Fibroblast of peridontal ligament (primary cell): Measurements from ENCODE around the gene FADS6.

ENCODE experiments used
- DNase-seq: peaks from one replicate; pipeline ENCODE4 v3.0.0-alpha.2; 2010; ENCODE audit errors: extremely low read depth

The FADS6 gene

DNA sequence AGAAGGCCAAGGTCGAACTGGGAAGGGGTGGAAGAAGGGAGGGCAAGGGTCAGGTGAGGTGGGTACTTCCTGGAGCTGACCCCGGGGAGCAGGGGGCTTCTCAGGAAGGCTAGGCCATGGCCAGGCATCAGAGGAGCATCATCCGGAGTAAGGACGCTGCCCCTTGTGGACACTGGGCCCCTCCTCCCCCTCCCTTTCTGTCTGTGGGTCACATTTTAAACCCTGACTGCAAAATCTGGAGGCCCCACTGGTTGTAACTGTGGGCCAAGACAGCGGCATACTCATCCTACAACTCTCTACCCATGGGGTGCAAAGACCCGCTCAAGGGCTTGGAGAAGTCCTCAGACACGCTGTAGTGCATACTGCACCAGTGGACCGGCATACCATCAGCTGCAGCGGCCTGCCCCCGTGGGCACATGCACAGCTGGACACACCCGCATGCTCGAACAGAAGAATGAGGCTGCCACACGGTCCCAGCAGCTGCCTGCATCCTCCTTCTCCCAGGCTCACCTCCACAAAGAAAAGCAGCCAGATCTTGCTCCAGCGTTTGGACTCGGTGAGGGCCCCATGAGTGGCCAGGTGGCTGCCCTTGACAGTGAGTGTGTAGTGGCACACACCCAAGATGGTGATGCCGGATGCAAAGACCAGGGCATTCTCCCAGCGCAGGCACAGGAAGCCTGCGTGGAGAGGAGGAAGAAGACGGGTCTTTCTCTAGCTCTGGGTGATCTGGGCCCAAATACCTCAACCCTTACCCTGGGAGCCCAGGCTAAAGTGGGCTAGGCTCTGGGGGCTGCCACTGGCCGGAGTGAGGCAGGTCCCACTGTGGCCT, 1.2 kb downstream of the FADS6 start:
- DNase-seq: no peak

DNA sequence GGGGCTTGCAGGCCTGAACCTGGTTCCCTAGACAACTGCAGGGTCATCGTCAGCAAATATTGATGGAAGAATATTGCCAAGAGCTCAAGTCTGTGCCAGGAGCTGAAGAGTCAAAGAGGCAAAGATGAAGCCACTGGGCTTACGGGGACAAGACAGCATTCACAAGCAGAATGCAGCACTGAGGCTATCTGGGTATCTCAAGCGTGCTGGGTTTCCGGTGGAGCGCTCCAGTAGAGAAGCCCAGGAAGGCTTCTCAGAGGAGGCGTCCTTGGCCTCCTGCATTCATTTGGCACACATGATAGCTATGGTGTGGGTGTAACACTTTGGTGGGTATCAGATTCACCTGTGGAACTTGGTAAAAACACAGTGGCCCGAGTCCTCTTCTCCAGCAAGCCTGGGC, 2.9 kb downstream of the FADS6 start:
- DNase-seq: no peak

DNA sequence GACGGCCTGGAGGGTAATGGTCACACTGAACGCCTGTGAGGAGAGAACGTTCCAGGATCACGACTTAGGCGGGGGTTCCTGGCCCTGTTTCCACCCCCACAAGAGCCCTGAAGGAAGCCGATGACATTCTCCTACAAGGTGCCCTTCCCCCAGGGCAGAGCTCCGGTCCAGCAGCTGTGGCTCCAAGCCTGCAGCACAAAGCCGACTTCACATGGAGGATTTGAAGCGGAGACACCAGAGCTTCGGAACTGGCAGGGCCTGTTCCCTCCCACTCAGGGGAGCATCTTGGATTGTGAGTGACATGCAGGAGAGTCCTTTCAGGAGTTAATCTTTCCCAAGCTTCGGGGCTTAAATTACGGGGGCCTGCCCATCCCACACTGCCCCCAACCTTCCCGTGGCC, 5.0 kb downstream of the FADS6 start:
- no peak for DNase-seq

DNA sequence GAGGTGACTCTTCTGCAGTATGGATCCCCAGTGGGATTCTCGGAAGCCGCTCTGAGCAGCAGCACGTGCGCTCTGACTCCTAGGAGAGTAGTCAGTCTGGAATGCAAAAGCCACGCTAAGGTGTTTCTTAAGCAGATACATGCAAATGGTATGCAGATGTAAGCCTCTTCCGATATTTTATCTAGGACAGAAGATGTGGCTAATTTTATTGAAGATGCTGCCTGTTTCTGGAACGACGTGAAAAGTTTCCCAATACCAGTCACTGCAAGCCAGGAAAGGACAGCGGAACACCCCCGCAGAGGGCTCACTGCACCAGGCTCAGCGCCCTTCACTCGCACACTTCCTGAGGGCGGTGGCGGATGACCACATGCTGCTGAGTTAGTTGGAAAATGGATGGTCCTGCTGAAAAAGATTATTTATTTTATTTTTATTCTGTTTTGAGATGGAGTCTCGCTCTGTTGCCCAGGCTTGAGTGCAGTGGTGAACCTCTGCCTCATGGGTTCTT, 10.1 kb downstream of the FADS6 start:
- no peak for DNase-seq

DNA sequence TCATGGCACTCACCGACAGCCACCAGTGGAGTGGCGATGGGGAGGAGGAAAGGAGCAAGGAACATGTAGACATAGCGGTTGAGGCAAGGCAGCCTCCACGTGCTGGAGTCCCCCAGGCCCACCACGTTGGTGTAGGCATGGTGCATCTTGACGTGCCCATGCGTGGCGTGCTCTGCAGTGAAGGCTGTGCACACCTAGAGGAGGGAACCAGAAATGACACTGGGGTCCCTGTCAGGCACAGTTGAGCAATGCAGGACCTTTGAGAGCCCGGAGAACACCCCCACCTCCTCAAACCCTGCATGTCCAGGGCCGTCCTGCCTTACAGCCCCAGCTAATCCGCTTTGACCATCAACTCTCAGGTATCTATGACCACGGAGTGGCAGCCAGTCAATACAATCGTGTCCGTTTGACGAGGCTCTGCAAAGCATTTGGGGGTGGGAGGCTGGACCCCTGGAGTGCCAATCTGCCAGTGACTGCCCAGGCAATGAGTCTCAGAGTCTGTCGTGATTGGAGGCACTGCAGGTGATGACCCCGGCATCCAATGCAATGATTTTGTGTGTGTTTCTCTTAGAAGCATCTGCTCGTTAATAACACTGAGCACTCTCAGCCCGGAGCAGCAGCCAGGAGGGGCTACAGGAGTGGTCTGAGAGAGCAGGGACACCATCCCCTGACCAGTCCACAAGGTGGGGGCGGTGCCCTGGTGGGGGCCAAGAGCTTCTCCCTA, 10.8 kb downstream of the FADS6 start:
- DNase-seq: no peak

DNA sequence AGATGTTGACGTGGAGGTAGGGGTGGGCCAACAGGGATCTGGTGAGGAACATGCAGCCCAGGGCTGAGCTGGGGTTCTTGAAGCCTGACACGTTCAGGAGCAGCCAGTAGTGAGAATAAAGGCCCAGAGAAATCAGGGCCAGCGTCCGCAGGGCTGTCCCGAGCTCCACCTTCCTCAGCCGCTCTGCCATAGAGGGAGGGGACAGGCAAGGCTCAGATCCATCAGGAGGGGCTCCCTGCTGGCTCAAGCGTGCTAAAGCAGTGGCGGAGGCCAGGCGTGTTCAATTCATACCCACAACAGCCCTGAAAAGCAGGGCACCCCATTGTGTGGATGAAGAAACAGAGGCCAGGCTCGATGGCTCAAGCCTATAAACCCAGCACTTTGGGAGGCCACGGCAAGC, 12.4 kb downstream of the FADS6 start:
- DNase-seq: no peak

DNA sequence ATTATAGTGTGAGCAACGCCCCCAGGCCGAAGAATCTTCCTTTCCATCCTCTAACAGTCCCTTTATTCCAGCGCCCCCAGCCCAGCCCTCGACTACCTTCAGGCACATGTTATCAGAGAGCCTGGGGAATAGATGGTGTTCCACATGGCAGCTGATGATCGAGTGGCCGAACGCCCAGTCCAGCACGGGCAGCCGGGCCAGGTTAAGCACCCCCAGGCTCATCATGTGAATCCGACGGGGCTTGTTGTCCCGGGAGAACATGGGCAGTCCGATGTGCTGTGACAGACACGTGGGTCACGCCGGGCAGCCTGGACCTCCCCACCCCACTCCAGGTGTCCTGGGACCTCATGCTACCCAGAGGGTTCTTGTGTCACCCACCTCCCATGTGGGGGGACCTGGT, 14.1 kb downstream of the FADS6 start:
- no peak for DNase-seq

DNA sequence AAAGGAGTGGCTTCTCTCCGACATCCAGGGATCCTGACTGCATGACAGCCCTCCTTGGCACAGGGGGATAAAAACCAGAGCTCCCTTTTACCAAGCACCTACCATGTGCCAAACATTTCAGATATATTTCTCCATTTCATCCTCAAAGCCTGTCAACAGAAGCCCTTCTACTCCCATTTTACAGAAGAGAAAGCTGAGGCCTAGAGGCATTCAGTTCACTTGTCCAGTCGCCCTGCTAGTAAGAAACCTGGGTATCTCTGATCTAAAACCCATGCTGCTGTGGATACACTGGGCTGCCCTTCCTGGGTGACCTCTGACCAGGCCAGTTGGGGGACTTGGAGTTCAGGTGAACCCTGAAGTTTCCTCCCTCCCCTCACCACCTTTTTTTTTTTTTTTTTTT, 14.8 kb downstream of the FADS6 start:
- DNase-seq: no peak

DNA sequence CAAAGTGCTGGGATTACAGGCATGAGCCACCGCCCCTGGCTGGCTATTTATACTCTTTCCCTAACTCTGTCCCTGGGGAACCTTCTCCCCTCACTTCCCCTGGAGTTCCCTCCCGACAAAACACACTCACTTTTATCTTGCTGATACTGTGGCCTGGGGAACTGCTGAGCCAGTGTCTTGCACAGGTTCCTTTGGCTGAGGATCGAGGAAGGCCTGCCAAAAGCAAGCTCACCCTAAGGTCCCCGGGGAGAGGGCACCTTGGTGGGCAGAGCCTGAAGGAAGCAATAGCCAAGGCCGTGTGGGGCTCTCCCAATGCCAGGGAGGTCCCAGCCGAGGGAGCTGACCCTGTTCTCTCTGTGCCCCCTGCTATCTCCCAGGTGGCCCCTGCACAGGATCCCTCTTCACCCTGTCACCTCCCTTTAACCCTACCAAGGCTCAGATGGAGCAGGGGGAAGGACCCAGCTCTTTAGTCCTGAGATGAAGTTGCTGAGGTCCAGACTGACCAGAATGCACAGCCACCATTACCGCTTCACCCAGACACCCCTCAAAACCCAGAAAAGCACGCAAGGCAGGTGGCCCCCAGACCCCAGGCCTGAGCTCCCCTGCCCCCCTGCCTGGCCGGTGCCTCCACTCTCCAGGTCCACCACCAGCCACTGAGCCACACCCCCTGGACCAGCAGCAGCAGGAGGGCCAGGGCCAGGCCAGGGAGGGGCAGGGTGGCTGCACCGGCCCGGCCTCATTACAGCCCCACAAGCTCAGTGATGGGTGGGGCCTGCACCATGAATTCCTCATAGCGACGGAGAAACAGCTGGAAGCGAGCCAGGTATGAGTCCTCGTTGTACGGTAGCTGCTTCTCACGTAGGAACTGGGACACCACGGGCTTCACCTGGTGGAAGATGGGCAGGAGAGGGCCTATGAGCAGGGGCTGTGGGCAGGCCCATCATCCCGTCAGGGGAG, 15.6 kb downstream of the FADS6 start:
- no peak for DNase-seq

DNA sequence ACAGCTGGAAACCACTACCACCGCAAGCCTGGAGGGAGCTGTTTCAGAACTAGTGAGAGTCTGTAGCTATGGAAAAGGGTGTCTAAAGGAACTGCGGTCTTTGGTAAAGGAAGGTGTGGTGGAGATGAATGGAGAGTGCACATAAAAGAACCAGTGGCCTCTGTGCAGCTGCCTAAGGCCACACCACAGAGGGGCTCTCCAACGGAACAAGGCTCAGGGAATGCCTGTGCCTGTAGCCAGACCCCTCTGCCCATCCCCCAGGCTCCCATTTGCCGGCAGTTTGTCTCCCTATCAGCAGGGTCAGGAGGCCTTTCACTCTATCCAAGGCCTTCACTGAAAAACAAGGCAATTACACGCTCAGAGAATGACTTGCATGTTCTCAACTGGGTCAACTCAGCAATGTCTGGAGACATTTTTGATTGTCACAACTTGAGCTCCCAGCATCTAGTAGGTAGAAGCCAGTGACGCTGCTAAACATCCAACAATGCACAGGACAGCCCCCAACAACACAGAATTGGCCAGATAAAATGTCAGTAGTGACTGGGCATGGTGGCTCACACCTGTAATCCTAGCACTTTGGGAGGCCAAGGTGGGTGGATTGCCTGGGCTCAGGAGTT, 17.3 kb downstream of the FADS6 start:
- DNase-seq: no peak

DNA sequence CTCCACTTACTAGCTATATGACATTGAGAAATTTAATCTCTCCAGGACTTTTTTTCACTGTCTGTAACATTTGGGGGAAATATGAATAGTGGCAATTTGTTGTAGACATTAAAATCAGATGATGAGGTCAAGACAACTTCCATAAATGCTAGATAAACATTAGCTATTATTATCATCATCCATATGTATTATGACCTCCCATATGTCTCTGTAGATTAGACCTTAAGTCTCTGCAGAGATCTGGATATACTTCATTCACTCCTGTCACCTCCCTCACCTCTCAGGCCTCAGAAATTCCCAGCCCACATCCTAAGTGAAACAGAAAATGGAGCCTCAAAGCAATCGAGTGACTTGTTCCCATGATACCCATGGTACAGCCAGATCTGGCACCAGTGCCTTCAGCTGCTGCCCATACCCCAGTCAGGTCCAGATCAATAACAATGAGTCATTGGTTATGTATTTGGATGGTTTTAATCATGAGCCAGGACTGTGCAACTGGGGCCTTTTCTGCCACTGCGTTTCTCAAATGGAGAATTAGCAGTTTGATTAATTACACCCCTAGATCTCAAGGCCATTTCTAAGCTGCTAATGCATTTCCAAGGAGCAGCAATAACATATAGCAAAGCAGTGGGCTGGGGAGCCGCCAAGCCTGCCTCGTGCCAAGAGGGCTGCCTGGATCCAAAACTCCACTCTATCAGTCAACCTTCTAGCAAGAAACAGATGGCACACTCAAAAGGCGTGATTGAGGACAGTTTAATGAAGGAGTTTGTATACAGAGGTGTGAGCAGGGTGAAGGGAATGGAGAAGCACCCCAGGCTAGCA, 18.1 kb downstream of the FADS6 start:
- no peak for DNase-seq

DNA sequence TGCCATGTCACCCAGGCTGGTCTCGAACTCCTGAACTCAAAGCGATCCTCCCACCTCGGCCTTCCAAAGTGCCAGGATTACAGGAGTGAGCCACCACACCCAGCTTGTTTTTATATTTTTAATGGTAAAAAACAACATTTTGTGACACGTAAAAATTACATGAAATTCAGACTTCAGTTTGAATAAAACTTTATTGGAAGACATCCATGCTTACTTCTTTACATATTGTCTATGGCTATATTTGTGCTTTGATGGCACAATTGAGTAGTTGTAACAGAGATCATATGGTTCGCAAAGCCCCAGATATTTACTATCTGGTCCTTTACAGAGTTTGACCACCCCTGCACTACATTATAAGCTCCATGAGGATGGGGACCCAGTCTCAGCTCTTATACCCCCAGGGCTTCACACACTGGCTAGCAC, 18.8 kb downstream of the FADS6 start:
- DNase-seq: no peak

DNA sequence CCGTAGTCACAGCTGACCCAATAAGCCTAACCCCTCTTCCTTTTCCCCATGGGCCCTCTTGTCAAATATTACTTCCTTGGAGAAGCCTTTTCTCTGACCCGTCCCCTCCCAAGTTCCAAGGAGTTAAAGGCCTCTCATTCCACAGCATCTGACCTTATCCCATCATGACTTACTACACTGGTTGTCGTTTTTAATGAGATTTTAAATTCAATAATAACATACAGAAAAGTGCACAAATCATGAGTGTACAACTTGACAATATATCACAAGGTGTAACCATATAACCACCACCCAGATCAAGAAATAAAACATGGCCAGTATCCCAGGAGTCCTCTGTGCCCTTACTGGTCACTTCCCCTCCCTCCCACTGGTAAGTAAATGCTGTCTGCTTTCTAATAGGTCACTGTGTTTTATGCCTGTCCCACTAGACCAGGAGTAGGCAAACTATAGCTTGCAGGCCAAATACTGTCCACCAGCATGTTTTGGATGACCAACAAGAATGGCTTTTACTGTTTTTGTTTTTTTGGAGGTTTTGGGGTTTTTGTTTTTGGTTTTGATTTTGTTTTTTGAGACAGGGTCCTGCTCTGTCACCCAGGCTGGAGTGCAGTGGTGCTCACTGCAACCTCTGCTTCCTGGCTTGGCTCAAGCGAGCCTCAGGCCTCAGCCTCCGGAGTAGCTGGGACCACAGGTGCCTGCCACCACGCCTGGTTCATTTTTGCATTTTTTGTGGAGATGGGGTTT, 19.4 kb downstream of the FADS6 start:
- DNase-seq: peak; percentile 5

DNA sequence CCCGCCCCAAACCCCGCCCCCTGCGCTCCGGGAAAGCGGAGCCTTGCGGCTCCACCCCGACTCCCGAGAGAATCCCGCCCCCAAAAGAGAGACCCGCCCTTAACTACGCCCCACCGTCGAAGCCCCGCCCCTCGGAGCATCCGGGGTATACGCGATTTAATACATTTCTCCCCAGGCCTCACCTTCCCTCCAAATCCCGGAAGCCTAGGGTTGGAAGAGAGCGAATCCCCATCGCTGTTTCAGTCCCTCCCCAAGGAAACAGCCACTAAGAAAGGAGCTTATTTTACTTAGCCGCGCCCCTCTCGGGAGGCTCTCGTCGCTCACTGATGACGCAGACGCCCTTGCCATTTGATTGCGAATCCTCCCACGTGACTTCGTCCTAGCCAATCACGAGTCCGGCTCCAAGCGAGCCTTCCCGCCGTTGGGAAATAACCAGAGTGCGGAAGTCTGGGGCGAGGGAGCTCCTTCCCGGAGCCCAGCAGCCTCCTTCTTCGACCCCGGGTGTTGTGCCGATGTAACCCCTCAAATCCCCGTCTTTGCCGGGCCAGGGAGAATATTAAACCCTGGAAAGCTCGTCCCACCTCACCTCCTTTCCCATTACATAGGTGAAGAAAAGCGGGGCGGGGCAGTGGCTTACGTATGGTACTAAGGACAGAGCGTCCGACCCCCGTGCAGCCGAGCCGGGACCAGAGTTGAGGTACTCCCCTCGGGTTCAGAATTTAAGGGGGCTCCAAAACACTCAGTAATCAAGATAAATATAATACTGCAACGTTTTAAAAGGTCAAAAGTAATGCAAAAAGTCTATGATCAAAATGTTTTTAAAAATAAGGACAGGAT, 20.2 kb downstream of the FADS6 start:
- DNase-seq: peak; percentile 100

DNA sequence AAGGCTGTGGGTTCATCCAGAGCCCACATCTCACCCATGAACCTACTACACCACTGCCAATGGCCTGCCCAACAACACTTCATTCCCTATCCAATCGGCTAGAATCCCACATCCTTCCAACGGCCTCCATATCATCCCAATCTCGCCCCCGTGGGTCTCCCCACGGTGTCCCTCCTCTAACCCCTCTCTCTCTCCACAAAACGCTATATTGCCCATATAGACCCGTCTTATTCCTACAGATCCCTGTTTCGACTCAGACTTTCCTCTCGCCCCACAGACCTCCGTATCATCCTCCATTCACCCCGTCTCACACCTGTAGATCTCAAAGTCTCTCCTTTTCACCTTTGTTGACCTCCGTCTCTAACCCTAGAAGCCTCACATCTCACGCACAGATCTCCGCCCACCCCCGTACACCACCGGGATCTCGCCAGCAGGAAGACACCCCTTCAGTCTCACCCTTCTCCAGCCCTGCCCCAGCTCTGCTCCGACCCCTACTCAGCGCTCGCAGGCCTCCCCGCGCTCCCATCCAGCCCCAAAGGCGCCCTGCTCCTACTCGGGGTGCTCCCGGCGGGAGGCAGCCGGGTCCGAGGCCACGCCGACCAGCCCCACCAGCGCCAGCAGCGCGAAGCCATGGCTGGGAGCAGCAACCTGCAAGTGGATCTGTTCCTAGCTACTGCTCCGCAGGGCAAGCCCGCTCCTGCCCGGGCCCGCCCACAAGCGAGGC, 21.0 kb downstream of the FADS6 start, which contains the start of gene FDXR:
FDXR (minus strand) TSS at position 682 of the 724 bp plus-strand sequence; CDS start at position 632, 50 bp downstream.
- DNase-seq: no peak

DNA sequence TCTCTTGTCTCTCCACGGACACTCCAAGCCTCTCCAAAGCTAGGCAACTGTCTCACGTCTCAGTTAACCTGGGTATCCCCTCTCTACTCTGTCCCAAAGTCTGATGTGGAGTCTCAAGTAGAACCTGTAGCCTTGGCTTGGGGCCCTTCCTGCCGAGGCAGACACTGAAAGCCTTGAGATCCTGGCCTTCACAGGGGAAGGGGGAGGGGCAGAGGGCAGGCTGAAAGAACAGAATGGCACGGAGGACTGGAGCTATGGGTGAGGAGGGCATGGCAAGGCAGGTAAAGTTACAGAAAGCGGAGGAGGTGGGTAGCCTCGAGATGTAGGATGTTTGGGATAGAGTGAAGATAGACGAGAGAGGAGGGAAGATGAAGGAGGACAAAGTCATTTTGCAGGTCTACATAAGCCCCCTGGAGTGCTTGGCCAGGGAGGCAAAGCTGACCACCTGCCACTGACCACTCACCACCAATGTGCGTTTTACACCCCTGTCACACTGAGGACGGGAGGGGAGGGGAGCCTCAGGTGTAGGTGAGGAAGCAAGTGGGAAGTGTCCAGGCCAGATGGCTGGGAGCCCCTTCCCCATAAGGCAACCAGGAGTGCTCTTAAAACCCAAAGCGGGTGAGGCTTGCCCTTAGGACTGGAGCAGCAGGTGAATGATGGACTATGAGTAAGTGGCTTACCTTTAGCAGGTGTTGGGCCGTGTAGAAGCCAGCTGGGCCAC, 21.9 kb downstream of the FADS6 start:
- DNase-seq: no peak

DNA sequence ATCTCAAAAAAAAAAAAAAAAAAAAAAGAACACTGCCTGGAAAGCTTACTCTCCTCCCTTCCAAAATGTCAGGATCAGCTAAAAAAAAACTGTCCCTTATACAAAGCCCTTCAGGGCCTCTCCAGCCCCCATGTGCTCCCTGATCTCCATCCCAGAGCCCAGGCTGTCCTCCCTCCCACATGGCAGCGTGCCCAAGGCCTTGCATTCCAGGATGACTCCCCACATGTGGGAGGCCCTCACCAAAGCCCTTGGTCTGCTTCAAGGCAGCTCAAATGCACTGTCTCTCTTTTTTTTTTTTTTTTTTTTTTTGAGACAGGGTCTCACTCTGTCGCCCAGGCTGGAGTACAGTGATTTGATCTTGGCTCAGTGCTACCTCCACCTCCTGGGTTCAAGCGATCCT, 22.9 kb downstream of the FADS6 start:
- peak; percentile 47 for DNase-seq
